Measurements from ENCODE around the gene SLC17A4.

The SLC17A4 gene

DNA sequence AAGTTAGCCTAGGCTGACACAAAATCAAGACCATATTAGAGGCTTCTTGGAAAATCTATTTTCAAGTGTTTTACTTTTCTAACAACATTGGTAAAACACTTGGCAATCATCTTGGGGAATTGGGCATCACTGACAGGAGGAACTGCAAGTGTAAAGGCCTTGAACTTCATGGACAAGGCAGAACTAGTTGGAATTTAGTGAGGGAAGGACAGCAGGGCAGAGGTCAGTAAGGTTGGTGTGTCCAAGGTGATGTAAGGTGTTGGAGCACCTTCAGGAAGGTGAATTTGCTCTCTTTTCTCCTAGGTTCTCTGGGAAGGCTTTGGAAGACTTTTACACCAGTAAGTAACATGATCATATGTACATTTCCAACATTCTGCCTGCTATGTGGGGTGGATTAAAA lies 1.5 kb upstream of the SLC17A4 start:
- Histone ChIP-seq H3K9me3 (ENCODE audit: severe bottlenecking) (no peaks in the 10 kb centered on the region), H3K4me1 (ENCODE audit: insufficient read depth, poor library complexity, severe bottlenecking) (no peaks in the 10 kb centered on the region), H3K4me3 (ENCODE audit: severe bottlenecking) (no peak overlapping the region), H3K27ac (ENCODE audit: poor library complexity, severe bottlenecking) (no peak overlapping the region), H3K27me3 (ENCODE audit: insufficient read depth, poor library complexity, severe bottlenecking) (peaks cover 4% of the 10 kb centered on the region), H3K36me3 (ENCODE audit: low read depth) (no peaks in the 10 kb centered on the region)
- no peak for DNase-seq (ENCODE audit: low spot score)
- TF ChIP-seq, protein P1, sequence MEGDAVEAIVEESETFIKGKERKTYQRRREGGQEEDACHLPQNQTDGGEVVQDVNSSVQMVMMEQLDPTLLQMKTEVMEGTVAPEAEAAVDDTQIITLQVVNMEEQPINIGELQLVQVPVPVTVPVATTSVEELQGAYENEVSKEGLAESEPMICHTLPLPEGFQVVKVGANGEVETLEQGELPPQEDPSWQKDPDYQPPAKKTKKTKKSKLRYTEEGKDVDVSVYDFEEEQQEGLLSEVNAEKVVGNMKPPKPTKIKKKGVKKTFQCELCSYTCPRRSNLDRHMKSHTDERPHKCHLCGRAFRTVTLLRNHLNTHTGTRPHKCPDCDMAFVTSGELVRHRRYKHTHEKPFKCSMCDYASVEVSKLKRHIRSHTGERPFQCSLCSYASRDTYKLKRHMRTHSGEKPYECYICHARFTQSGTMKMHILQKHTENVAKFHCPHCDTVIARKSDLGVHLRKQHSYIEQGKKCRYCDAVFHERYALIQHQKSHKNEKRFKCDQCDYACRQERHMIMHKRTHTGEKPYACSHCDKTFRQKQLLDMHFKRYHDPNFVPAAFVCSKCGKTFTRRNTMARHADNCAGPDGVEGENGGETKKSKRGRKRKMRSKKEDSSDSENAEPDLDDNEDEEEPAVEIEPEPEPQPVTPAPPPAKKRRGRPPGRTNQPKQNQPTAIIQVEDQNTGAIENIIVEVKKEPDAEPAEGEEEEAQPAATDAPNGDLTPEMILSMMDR (IDR thresholded peaks at IDR 0.05; ENCODE audit: poor library complexity, severe bottlenecking) = no peak
- no peak for ATAC-seq (ENCODE audit: low read depth)

DNA sequence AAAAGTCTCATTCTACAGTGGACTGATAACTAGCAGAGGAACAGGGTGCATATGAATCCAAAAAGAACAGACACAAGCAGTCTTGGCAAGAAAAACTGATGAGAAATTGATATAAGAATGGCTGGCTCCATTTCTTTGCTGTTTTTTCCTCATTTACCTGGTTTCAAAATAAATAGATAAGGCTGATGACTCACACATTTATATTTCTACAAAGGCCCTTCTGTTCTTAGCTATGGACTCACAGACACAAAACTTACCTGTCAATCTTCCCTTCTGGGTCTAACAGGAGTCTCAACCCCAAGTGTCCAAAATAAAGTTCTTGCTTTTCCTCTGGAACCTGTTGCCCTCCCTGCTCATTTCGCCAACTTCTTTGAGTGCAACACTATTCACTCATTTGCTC lies 941 bp downstream of the SLC17A4 start:
- Histone ChIP-seq H3K4me1 (ENCODE audit: insufficient read depth, poor library complexity, severe bottlenecking) (no peaks in the 10 kb centered on the region), H3K4me3 (ENCODE audit: severe bottlenecking) (no peak overlapping the region), H3K27ac (ENCODE audit: poor library complexity, severe bottlenecking) (no peak overlapping the region), H3K36me3 (ENCODE audit: low read depth) (no peaks in the 10 kb centered on the region), H3K9me3 (ENCODE audit: severe bottlenecking) (no peaks in the 10 kb centered on the region), H3K27me3 (ENCODE audit: insufficient read depth, poor library complexity, severe bottlenecking) (peaks cover 7% of the 10 kb centered on the region)
- TF ChIP-seq, protein P1 (IDR thresholded peaks at IDR 0.05; ENCODE audit: poor library complexity, severe bottlenecking) = no peak
- DNase-seq (ENCODE audit: low spot score) = no peak
- no peak for ATAC-seq (ENCODE audit: low read depth)

DNA sequence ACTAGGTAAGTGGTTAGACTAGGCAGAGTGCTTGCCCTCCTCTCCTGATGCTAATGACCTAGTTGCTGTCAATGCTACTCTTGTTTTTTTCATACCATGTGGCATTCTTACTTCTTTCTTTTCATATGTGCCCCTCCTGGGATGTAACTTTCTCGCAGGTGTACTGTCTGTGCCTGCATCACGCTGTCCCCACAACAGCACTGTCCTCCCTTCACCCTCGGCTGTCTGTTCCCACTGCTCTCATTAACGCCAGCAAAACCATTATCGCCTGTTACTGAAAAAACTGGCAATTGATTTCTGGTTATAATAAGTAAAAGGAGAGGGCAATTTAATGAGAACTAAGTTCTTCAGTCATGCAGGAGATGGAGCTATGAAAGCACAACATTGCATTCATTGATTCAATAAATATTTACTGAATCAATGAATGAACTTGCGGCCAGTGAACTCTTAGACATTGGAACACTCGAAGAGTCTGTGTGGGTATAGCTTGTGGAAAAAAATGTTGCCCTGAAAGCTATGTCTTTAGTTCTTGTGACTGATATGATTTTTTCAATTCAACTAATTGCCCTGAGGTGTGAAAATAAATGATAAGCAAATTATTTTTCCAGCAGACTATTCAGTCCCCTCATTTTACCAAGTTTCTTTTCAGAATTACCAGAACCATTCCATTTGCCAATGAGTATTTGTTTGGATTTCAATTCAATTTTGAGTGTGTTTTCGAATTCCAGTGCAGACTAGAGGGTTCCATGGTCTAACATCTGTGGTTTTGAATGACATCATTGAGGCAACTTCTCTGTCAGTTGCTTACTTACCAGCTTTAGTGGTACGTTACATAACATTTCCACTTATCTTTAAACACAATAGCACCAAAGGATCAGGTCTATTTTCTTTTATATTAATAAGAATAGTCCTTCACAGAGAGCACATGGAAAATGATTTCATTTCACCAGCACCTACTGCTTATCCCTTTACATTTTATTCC lies 2.1 kb downstream of the SLC17A4 start:
- no peak for ATAC-seq (ENCODE audit: low read depth)
- Histone ChIP-seq H3K4me1 (ENCODE audit: insufficient read depth, poor library complexity, severe bottlenecking) (no peaks in the 10 kb centered on the region), H3K27me3 (ENCODE audit: insufficient read depth, poor library complexity, severe bottlenecking) (peaks cover 13% of the 10 kb centered on the region), H3K36me3 (ENCODE audit: low read depth) (no peaks in the 10 kb centered on the region), H3K27ac (ENCODE audit: poor library complexity, severe bottlenecking) (no peak overlapping the region), H3K9me3 (ENCODE audit: severe bottlenecking) (no peaks in the 10 kb centered on the region), H3K4me3 (ENCODE audit: severe bottlenecking) (no peak overlapping the region)
- DNase-seq (ENCODE audit: low spot score) = no peak
- TF ChIP-seq, protein P1 (IDR thresholded peaks at IDR 0.05; ENCODE audit: poor library complexity, severe bottlenecking) = no peak

DNA sequence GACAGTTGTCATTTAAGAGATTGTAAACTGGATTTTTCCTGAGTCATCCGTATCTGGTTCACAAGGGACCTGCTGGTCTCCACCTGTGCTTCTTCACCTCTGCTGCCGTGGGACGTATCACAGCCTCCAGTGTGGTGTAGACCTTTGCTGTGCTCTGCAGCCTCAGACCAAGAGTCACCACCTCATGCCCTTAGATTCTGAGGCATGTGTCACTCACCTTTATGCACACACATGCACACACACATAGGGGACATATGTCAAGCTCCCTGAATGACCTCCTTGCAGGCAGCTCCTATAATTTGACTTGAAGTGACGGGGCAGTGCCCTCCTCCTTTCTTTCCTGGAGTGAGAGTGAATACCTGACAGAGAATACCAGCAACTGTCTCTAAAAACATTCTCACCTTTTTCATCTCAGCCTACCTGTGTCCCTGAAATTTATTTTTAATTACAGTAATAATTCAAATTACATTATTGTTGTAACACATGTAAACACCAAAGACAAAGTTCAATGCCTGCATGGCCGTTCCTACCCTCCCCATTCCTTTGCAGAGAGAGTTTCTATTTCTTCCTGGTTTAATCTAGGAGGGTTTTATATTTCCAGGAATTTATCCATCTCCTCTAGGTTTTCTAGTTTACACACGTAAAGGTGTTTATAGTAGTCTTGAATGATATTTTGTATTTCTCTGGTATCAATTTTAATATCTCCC lies 3.5 kb downstream of the SLC17A4 start:
- no peak overlapping the region for H3K4me3 ChIP-seq (ENCODE audit: severe bottlenecking)
- H3K27me3 ChIP-seq (ENCODE audit: insufficient read depth, poor library complexity, severe bottlenecking) = peaks cover 17% of the 10 kb centered on the region
- no peak overlapping the region for H3K27ac ChIP-seq (ENCODE audit: poor library complexity, severe bottlenecking)
- TF ChIP-seq, protein P1 (IDR thresholded peaks at IDR 0.05; ENCODE audit: poor library complexity, severe bottlenecking) = no peak
- H3K9me3 ChIP-seq (ENCODE audit: severe bottlenecking) = no peaks in the 10 kb centered on the region
- no peaks in the 10 kb centered on the region for H3K36me3 ChIP-seq (ENCODE audit: low read depth)
- H3K4me1 ChIP-seq (ENCODE audit: insufficient read depth, poor library complexity, severe bottlenecking) = no peaks in the 10 kb centered on the region
- ATAC-seq (ENCODE audit: low read depth) (no peak), DNase-seq (ENCODE audit: low spot score) (no peak)

Measured in RWPE2 (cell line).